ENCODE data around the gene RSPH1.

RSPH1 gene

DNA sequence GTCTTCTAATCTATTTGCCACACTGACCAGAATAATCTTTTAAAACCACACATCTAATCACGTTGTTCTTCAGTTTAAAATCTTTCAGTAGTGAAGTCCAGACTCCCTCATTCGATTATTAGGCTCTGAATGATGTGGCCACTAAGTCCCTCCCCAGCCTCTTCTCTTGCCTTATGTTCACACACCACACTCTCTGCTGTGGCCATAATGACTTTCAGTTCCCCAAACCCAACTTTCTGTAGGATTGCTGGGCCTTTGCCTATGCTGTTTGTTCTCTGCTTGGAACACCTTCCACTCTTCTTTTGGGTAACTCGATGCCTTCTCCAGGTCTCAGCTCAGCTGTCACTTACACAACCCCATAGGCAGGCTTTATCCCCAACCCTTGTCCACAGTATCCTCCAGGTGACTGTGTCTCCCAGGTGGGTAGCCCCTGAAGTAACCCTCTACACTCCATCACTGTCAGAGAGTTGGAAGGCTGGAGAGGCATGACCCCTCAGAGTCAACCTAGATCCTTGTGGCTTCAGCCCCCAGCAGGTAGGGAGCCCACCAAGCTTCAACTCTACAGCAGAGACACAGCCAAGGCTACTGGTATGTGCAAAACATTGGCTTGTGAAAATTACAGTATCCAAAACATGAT is 9.2 kb upstream of the RSPH1 start:
- H4K20me1 ChIP-seq (ENCODE audit: insufficient read depth, low read length) = no peaks in the 10 kb centered on the region
- H3K9me3 ChIP-seq (ENCODE audit: insufficient read depth, low read length, severe bottlenecking) = no peaks in the 10 kb centered on the region
- no peak overlapping the region for H2AFZ ChIP-seq (ENCODE audit: low read depth, low read length)
- H3K36me3 ChIP-seq (ENCODE audit: insufficient read depth, low read length) = no peaks in the 10 kb centered on the region
- no peak overlapping the region for H3K27ac ChIP-seq (ENCODE audit: low read length)
- TF ChIP-seq, protein P1, sequence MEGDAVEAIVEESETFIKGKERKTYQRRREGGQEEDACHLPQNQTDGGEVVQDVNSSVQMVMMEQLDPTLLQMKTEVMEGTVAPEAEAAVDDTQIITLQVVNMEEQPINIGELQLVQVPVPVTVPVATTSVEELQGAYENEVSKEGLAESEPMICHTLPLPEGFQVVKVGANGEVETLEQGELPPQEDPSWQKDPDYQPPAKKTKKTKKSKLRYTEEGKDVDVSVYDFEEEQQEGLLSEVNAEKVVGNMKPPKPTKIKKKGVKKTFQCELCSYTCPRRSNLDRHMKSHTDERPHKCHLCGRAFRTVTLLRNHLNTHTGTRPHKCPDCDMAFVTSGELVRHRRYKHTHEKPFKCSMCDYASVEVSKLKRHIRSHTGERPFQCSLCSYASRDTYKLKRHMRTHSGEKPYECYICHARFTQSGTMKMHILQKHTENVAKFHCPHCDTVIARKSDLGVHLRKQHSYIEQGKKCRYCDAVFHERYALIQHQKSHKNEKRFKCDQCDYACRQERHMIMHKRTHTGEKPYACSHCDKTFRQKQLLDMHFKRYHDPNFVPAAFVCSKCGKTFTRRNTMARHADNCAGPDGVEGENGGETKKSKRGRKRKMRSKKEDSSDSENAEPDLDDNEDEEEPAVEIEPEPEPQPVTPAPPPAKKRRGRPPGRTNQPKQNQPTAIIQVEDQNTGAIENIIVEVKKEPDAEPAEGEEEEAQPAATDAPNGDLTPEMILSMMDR (IDR thresholded peaks at IDR 0.05; ENCODE audit: borderline replicate concordance, extremely low read depth, low read length, poor library complexity, severe bottlenecking) = no peak
- no peak for TF ChIP-seq EZH2 (IDR thresholded peaks at IDR 0.05; ENCODE audit: borderline replicate concordance, low read depth, low read length, severe bottlenecking)
- no peaks in the 10 kb centered on the region for H3K27me3 ChIP-seq (ENCODE audit: insufficient read depth, low read length, poor library complexity)
- DNase-seq = no peak
- H3K4me3 ChIP-seq (ENCODE audit: low read depth in 1 of 2, low read length in 2 of 2) = no peak overlapping the region
- H3K9ac ChIP-seq (ENCODE audit: low read depth, low read length) = no peak overlapping the region
- H3K4me2 ChIP-seq (ENCODE audit: insufficient read depth, low read length) = no peak overlapping the region
- no peaks in the 10 kb centered on the region for H3K79me2 ChIP-seq (ENCODE audit: insufficient read depth, low read length)
- peaks cover 9% of the 10 kb centered on the region for H3K4me1 ChIP-seq (ENCODE audit: insufficient read depth, low read length)
- ATAC-seq (ENCODE audit: insufficient read depth, low read depth) = no peak

DNA sequence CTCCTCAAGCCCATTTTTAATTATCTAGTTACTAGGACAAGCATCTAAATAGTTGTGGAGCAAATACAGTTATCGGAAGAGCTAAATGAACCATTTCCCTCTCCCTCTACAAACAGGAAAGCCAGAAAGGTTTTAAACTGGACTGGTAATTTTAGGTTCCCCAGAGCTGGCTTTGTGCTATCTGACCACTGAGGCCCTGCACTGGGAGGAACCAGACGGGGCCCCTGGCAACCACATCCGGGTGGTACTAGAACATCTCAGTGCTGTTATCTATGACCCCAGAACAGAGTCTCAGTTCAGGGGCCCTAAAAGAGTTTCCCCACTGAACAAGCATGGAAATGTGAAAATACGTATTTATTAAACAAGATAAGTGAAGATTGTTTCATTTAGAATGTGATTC is 7.7 kb upstream of the RSPH1 start:
- Histone ChIP-seq H2AFZ (ENCODE audit: low read depth, low read length) (no peak overlapping the region), H3K27ac (ENCODE audit: low read length) (no peak overlapping the region), H3K4me2 (ENCODE audit: insufficient read depth, low read length) (no peak overlapping the region), H3K9me3 (ENCODE audit: insufficient read depth, low read length, severe bottlenecking) (no peaks in the 10 kb centered on the region), H3K4me1 (ENCODE audit: insufficient read depth, low read length) (peaks cover 9% of the 10 kb centered on the region), H4K20me1 (ENCODE audit: insufficient read depth, low read length) (no peaks in the 10 kb centered on the region), H3K79me2 (ENCODE audit: insufficient read depth, low read length) (no peaks in the 10 kb centered on the region), H3K27me3 (ENCODE audit: insufficient read depth, low read length, poor library complexity) (no peaks in the 10 kb centered on the region), H3K36me3 (ENCODE audit: insufficient read depth, low read length) (no peaks in the 10 kb centered on the region), H3K9ac (ENCODE audit: low read depth, low read length) (no peak overlapping the region), H3K4me3 (ENCODE audit: low read depth in 1 of 2, low read length in 2 of 2) (no peak overlapping the region)
- DNase-seq (peak; percentile 52), ATAC-seq (ENCODE audit: insufficient read depth, low read depth) (peak; percentile 88)
- TF ChIP-seq, protein P1 (IDR thresholded peaks at IDR 0.05; ENCODE audit: borderline replicate concordance, extremely low read depth, low read length, poor library complexity, severe bottlenecking) = no peak
- no peak for TF ChIP-seq EZH2 (IDR thresholded peaks at IDR 0.05; ENCODE audit: borderline replicate concordance, low read depth, low read length, severe bottlenecking)

DNA sequence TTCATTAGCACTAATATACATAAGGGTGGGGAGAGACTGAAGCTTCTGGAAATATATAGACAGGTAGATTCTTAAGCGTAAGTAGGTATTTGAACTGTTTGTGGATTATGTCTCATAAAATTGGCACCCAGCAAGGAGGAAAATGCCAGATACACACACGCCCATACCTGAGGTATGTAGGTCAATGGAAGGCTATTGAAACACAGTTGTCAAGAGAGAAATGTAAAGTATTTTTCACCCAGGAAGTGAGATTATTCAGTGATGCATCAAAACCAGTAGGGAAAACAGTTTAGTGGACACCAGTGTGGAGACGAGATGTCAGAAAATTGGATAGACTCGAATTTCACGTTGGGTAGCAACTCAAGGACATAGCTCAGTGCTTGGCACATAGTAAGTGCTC is 4.7 kb upstream of the RSPH1 start:
- H3K27me3 ChIP-seq (ENCODE audit: insufficient read depth, low read length, poor library complexity) = no peaks in the 10 kb centered on the region
- no peak overlapping the region for H3K27ac ChIP-seq (ENCODE audit: low read length)
- no peaks in the 10 kb centered on the region for H3K36me3 ChIP-seq (ENCODE audit: insufficient read depth, low read length)
- H3K79me2 ChIP-seq (ENCODE audit: insufficient read depth, low read length) = no peaks in the 10 kb centered on the region
- H4K20me1 ChIP-seq (ENCODE audit: insufficient read depth, low read length) = no peaks in the 10 kb centered on the region
- H3K4me3 ChIP-seq (ENCODE audit: low read depth in 1 of 2, low read length in 2 of 2) = no peak overlapping the region
- no peak for DNase-seq
- TF ChIP-seq EZH2 (IDR thresholded peaks at IDR 0.05; ENCODE audit: borderline replicate concordance, low read depth, low read length, severe bottlenecking) = no peak
- TF ChIP-seq, protein P1 (IDR thresholded peaks at IDR 0.05; ENCODE audit: borderline replicate concordance, extremely low read depth, low read length, poor library complexity, severe bottlenecking) = no peak
- H3K4me1 ChIP-seq (ENCODE audit: insufficient read depth, low read length) = peaks cover 20% of the 10 kb centered on the region
- no peak overlapping the region for H3K9ac ChIP-seq (ENCODE audit: low read depth, low read length)
- H3K4me2 ChIP-seq (ENCODE audit: insufficient read depth, low read length) = no peak overlapping the region
- H3K9me3 ChIP-seq (ENCODE audit: insufficient read depth, low read length, severe bottlenecking) = no peaks in the 10 kb centered on the region
- no peak for ATAC-seq (ENCODE audit: insufficient read depth, low read depth)
- no peak overlapping the region for H2AFZ ChIP-seq (ENCODE audit: low read depth, low read length)
